GM23338 (cell line): ENCODE measurements around the gene EPAS1. TPM values are rescaled to one million over a fixed set of nuclear protein-coding genes. Genes with fewer than 3 reads are reported as not detected.

ENCODE experiments used
- ATAC-seq: fragments of 200-7000 bp; cut with Tn5 transposase; 3 replicates; pipeline ENCODE4 v1.9.1; 2020
- DNase-seq: peaks from one replicate; pipeline ENCODE4 v3.0.0-alpha.2; 2015; ENCODE audit warnings: low spot score
- H2AFZ ChIP-seq: fragments of 200-600 bp; sonication (generic); 2 replicates; pipeline ENCODE4 v1.8.0; 2016; ENCODE audit warnings: antibody characterized with exemption, mild to moderate bottlenecking, moderate library complexity
- H3F3A ChIP-seq: fragments of 200-600 bp; sonication (generic); replicated peaks from 2 replicates; pipeline ENCODE4 v1.8.0; 2017; ENCODE audit warnings: antibody characterized with exemption, mixed run types, low read depth
- H3K27ac ChIP-seq: fragments of 200-600 bp; sonication (generic); 2 replicates; pipeline ENCODE4 v1.6.1; 2016; ENCODE audit warnings: low read depth
- H3K27me3 ChIP-seq: fragments of 200-600 bp; sonication (generic); 2 replicates; pipeline ENCODE4 v1.8.0; 2016; ENCODE audit warnings: mild to moderate bottlenecking, mixed run types, moderate library complexity; ENCODE audit not compliant: insufficient read depth
- H3K36me3 ChIP-seq: fragments of 200-600 bp; sonication (generic); 2 replicates; pipeline ENCODE4 v1.8.0; 2016; ENCODE audit warnings: mild to moderate bottlenecking; ENCODE audit not compliant: insufficient read depth
- H3K4me1 ChIP-seq: fragments of 200-600 bp; sonication (generic); 2 replicates; pipeline ENCODE4 v1.8.0; 2016; ENCODE audit warnings: mild to moderate bottlenecking, moderate library complexity; ENCODE audit not compliant: insufficient read depth
- H3K4me2 ChIP-seq: fragments of 200-600 bp; sonication (generic); 2 replicates; pipeline ENCODE4 v1.7.1; 2017; ENCODE audit warnings: mixed run types
- H3K4me3 ChIP-seq: fragments of 200-600 bp; sonication (generic); 2 replicates; pipeline ENCODE4 v1.6.1; 2016; ENCODE audit warnings: mixed run types
- H3K79me2 ChIP-seq: fragments of 200-600 bp; sonication (generic); replicated peaks from 2 replicates; pipeline ENCODE4 v1.8.0; 2017; ENCODE audit warnings: mild to moderate bottlenecking; ENCODE audit not compliant: insufficient read depth
- H3K9me2 ChIP-seq: fragments of 200-600 bp; sonication (generic); 2 replicates; pipeline ENCODE4 v1.8.0; 2017; ENCODE audit not compliant: insufficient read depth
- H4K20me1 ChIP-seq: fragments of 200-600 bp; sonication (generic); replicated peaks from 2 replicates; pipeline ENCODE4 v1.8.0; 2017; ENCODE audit warnings: mild to moderate bottlenecking; ENCODE audit not compliant: insufficient read depth
- H3K27ac Mint-ChIP-seq: 2 replicates; pipeline ENCODE4 v1.8.0; 2020; ENCODE audit warnings: inconsistent platforms, mild to moderate bottlenecking, moderate library complexity, mixed read lengths
- H3K27me3 Mint-ChIP-seq: 3 replicates; pipeline ENCODE4 v1.8.0; 2022; ENCODE audit warnings: low read depth, mild to moderate bottlenecking, moderate library complexity, mixed read lengths, inconsistent platforms; ENCODE audit not compliant: insufficient read depth, poor library complexity
- H3K36me3 Mint-ChIP-seq: 3 replicates; pipeline ENCODE4 v1.8.0; 2021; ENCODE audit warnings: low read depth, mild to moderate bottlenecking, inconsistent platforms, moderate library complexity, mixed read lengths
- H3K4me1 Mint-ChIP-seq: 3 replicates; pipeline ENCODE4 v1.8.0; 2020; ENCODE audit warnings: mild to moderate bottlenecking, inconsistent platforms, mixed read lengths
- H3K4me3 Mint-ChIP-seq: 3 replicates; pipeline ENCODE4 v1.8.0; 2021; ENCODE audit warnings: moderate library complexity, mild to moderate bottlenecking, inconsistent platforms, mixed read lengths
- H3K9me3 Mint-ChIP-seq: 3 replicates; pipeline ENCODE4 v1.8.0; 2020; ENCODE audit warnings: moderate library complexity, mild to moderate bottlenecking, inconsistent platforms, mixed read lengths
- CREB1 ChIP-seq: fragments of 250-450 bp; sonication (Bioruptor Pico); IDR thresholded peaks from 2 replicates; pipeline ENCODE4 v1.5.0; 2020; ENCODE audit warnings: low read depth, mild to moderate bottlenecking, moderate library complexity
- CTCF ChIP-seq, 2 experiments: fragments of 200-600 bp in 1 of 2; sonication (generic) in 1 of 2; conservative IDR thresholded peaks; 2 replicates each; pipeline versions ENCODE4 v1.5.1 to v1.6.1; 2016 to 2017; ENCODE audit warnings: antibody characterized with exemption in 2 of 2, low read depth in 2 of 2, mild to moderate bottlenecking in 2 of 2, moderate library complexity in 1 of 2
- ETS1 ChIP-seq: IDR thresholded peaks from 2 replicates; pipeline ENCODE4 v1.6.1; 2016; ENCODE audit warnings: antibody characterized with exemption
- EZH2phosphoT487 ChIP-seq: fragments of 200-600 bp; sonication (generic); IDR thresholded peaks from one replicate; pipeline ENCODE4 v1.8.1; 2018; ENCODE audit warnings: antibody characterized with exemption; ENCODE audit not compliant: unreplicated experiment
- JUNB ChIP-seq: IDR thresholded peaks from one replicate; pipeline ENCODE4 v1.6.1; 2016; ENCODE audit warnings: antibody characterized with exemption; ENCODE audit not compliant: unreplicated experiment
- NANOG ChIP-seq: IDR thresholded peaks from 2 replicates; pipeline ENCODE4 v1.6.1; 2016; ENCODE audit warnings: antibody characterized with exemption, borderline replicate concordance
- POLR2AphosphoS5 ChIP-seq: IDR thresholded peaks from 2 replicates; pipeline ENCODE4 v1.6.1; 2016; ENCODE audit warnings: antibody characterized with exemption, low read depth
- REST ChIP-seq: IDR thresholded peaks from one replicate; pipeline ENCODE4 v1.6.1; 2018; ENCODE audit warnings: antibody characterized with exemption; ENCODE audit not compliant: unreplicated experiment
- ZNF114 ChIP-seq: fragments of 250-450 bp; sonication (Bioruptor Pico); IDR thresholded peaks from 2 replicates; pipeline ENCODE4 v1.5.0; 2020; ENCODE audit warnings: mild to moderate bottlenecking, moderate library complexity
- ZNF331 ChIP-seq: fragments of 250-450 bp; sonication (Bioruptor Pico); IDR thresholded peaks from 2 replicates; pipeline ENCODE4 v1.5.0; 2020; ENCODE audit warnings: low read depth, mild to moderate bottlenecking, moderate library complexity
- polyA plus RNA-seq: library from polyadenylated mRNA; unstranded; fragments of >200 nt; fragmentation: Nextera tagmentation; extraction: Ambion mirVana; gene quantifications from 2 replicates; pipeline ENCODE4 v1.2.1, GENCODE V29; 2016
- total RNA-seq: library from RNA; depleted of rRNA; stranded (reverse); fragments of >200 nt; shearing (Covaris generic); gene quantifications from 2 replicates; pipeline ENCODE4 v1.2.3, GENCODE V29; 2014

EPAS1 gene
- total and polyA plus RNA-seq, 2 experiments from 2014 or later = 0.68 to 5.4 TPM

GRCh38 chr2:46252891-46253659 is 44.1 kb upstream of the EPAS1 start:
- H4K20me1 ChIP-seq = no peaks in the 10 kb centered on the region
- H3K27me3 ChIP-seq = no peaks in the 10 kb centered on the region
- no peaks in the 10 kb centered on the region for H3K9me2 ChIP-seq
- ATAC-seq = no peak
- no peak overlapping the region for H3K4me2 ChIP-seq
- no peak for DNase-seq
- no peaks in the 10 kb centered on the region for H3K4me1 ChIP-seq
- H3K4me3 Mint-ChIP-seq = no peak overlapping the region
- H3K79me2 ChIP-seq = no peaks in the 10 kb centered on the region
- no peaks in the 10 kb centered on the region for H3F3A ChIP-seq
- H3K4me3 ChIP-seq = no peak overlapping the region
- H3K36me3 ChIP-seq = no peaks in the 10 kb centered on the region
- no peak overlapping the region for H2AFZ ChIP-seq
- no peaks in the 10 kb centered on the region for H3K4me1 Mint-ChIP-seq
- no peaks in the 10 kb centered on the region; the same call in 2 of the 3 replicates for H3K9me3 Mint-ChIP-seq
- H3K27ac Mint-ChIP-seq = no peak overlapping the region
- no peaks in the 10 kb centered on the region for H3K36me3 Mint-ChIP-seq
- TF ChIP-seq REST = no peak
- TF ChIP-seq ZNF331 = no peak
- TF ChIP-seq CREB1 = no peak
- no peak for TF ChIP-seq ETS1
- no peak for TF ChIP-seq EZH2phosphoT487
- no peak for TF ChIP-seq CTCF (conservative IDR thresholded peaks at IDR 0.05; ENCODE audit: low read depth in 2 of 2)
- no peak for TF ChIP-seq JUNB
- peaks cover 6% of the 10 kb centered on the region for H3K27me3 Mint-ChIP-seq
- no peak overlapping the region for H3K27ac ChIP-seq

- Mint-ChIP-seq H3K4me1 (no peaks in the 10 kb centered on the region), H3K27ac (no peak overlapping the region), H3K27me3 (peaks cover 6% of the 10 kb centered on the region), H3K36me3 (no peaks in the 10 kb centered on the region), H3K9me3 (no peaks in the 10 kb centered on the region; the same call in 2 of the 3 replicates), H3K4me3 (no peak overlapping the region)
- H3F3A ChIP-seq = no peaks in the 10 kb centered on the region
- H3K4me1 ChIP-seq = no peaks in the 10 kb centered on the region
- H3K4me3 ChIP-seq = no peak overlapping the region
- no peak overlapping the region for H3K27ac ChIP-seq
- H3K36me3 ChIP-seq = no peaks in the 10 kb centered on the region
- H3K9me2 ChIP-seq = no peaks in the 10 kb centered on the region
- H3K4me2 ChIP-seq = no peak overlapping the region
- DNase-seq (no peak), ATAC-seq (no peak)
- H2AFZ ChIP-seq = no peak overlapping the region
- H3K79me2 ChIP-seq = no peaks in the 10 kb centered on the region
- no peaks in the 10 kb centered on the region for H3K27me3 ChIP-seq
- no peaks in the 10 kb centered on the region for H4K20me1 ChIP-seq
- no peak for TF ChIP-seq POLR2AphosphoS5
- TF ChIP-seq ZNF331 = no peak
- no peak for TF ChIP-seq EZH2phosphoT487
- TF ChIP-seq CTCF (conservative IDR thresholded peaks at IDR 0.05; ENCODE audit: low read depth in 2 of 2) = no peak
- no peak for TF ChIP-seq NANOG
- no peak for TF ChIP-seq ZNF114 (CRISPR knock-in tag)
- no peak for TF ChIP-seq REST
- TF ChIP-seq CREB1 = no peak
Observed at GRCh38 chr2:46254474-46254873, 42.7 kb upstream of the EPAS1 start.
